GM19452 (cell line): ENCODE measurements around the gene RP2.
A peak's percentile ranks its signal among the peaks of the same experiment; 100 is the strongest.

ENCODE experiments used
- ATAC-seq: cut with Tn5 transposase; IDR thresholded peaks from one replicate; pipeline ENCODE4 v1.9.1; 2021; ENCODE audit not compliant: unreplicated experiment

RP2 gene

GRCh38 chrX:46836701-46837557 lies at the start of gene RP2:
Gene RP2, plus strand, starts transcription at chrX:46837043. Its CDS starts 58 bp downstream, at chrX:46837101.
- ATAC-seq = peak; percentile 87

GRCh38 chrX:46788902-46789301 lies 47.9 kb upstream of the RP2 start:
- no peak for ATAC-seq

- peak; percentile 72 for ATAC-seq
Observed at GRCh38 chrX:46791927-46792809, 44.7 kb upstream of the RP2 start.

- peak; percentile 5 for ATAC-seq
Observed at GRCh38 chrX:46792810-46793188, 44.0 kb upstream of the RP2 start.

- no peak for ATAC-seq
Observed at GRCh38 chrX:46793386-46794143, 43.3 kb upstream of the RP2 start.

GRCh38 chrX:46796574-46797191 lies 40.2 kb upstream of the RP2 start:
- ATAC-seq = no peak

GRCh38 chrX:46803140-46803539 lies 33.7 kb upstream of the RP2 start:
- no peak for ATAC-seq

GRCh38 chrX:46805270-46805669 lies 31.6 kb upstream of the RP2 start:
- ATAC-seq = no peak

GRCh38 chrX:46811121-46811520 lies 25.7 kb upstream of the RP2 start:
- ATAC-seq = no peak

GRCh38 chrX:46812445-46812844 lies 24.4 kb upstream of the RP2 start:
- no peak for ATAC-seq

GRCh38 chrX:46814966-46815365 lies 21.9 kb upstream of the RP2 start:
- ATAC-seq = no peak

- no peak for ATAC-seq
Observed at GRCh38 chrX:46819136-46819535, 17.7 kb upstream of the RP2 start.

GRCh38 chrX:46820391-46821100 lies 16.3 kb upstream of the RP2 start:
- no peak for ATAC-seq

GRCh38 chrX:46823481-46823880 lies 13.4 kb upstream of the RP2 start:
- no peak for ATAC-seq

GRCh38 chrX:46831765-46832327 lies 5.0 kb upstream of the RP2 start:
- no peak for ATAC-seq

GRCh38 chrX:46837558-46838485 lies 979 bp downstream of the RP2 start:
- no peak for ATAC-seq

- no peak for ATAC-seq
Observed at GRCh38 chrX:46838486-46838870, 1.6 kb downstream of the RP2 start.

GRCh38 chrX:46838974-46839480 lies 2.2 kb downstream of the RP2 start:
- no peak for ATAC-seq

GRCh38 chrX:46840946-46841345 lies 4.1 kb downstream of the RP2 start:
- no peak for ATAC-seq
